ENCODE measurements around the gene ERICH6. TPM values are rescaled to one million over a fixed set of nuclear protein-coding genes. Genes with fewer than 3 reads are reported as not detected.

The ERICH6 gene
- total RNA-seq, 3 donors from 2014 or later (not counting 1 experiment from before 2014, with no cell fraction given), result 0.35 to 3.7 (median 3.6) TPM

GRCh38 chr3:150691414-150692040 is 12.2 kb downstream of the ERICH6 start:
- Histone ChIP-seq H3K9me3 (ENCODE audit: control insufficient read depth, insufficient read depth, low read length) (no peaks in the 10 kb centered on the region), H3K36me3 (ENCODE audit: control insufficient read depth, insufficient read depth, low read length) (no peaks in the 10 kb centered on the region), H3K4me1 (ENCODE audit: control insufficient read depth, insufficient read depth, low read length) (no peaks in the 10 kb centered on the region), H3K4me3 (ENCODE audit: low read length) (no peak overlapping the region), H3K27me3 (ENCODE audit: control insufficient read depth, insufficient read depth, low read length) (no peaks in the 10 kb centered on the region), H3K27ac (ENCODE audit: low read length) (no peak overlapping the region)
- H3K4me1 Mint-ChIP-seq, result no peaks in the 10 kb centered on the region
- TF ChIP-seq CTCF (IDR thresholded peaks at IDR 0.05), result no peak
- H3K4me3 Mint-ChIP-seq, result no peak overlapping the region
- intact Hi-C loops (cut with micrococcal nuclease), result no loop called here
- DNase-seq, result no peak
- no peaks in the 10 kb centered on the region for H3K36me3 Mint-ChIP-seq
- no peaks in the 10 kb centered on the region for H3K27me3 Mint-ChIP-seq (ENCODE audit: low read depth in 2 of 2)
- no peaks in the 10 kb centered on the region for H3K9me3 Mint-ChIP-seq
- WGBS (ENCODE audit: insufficient coverage), result 100% methylated on average over 2 of the region's 2 CpGs
- ATAC-seq, result no peak
- no peak overlapping the region for H3K27ac Mint-ChIP-seq

GRCh38 chr3:150687613-150688012 is 16.1 kb downstream of the ERICH6 start:
- no peaks in the 10 kb centered on the region for H3K9me3 ChIP-seq (ENCODE audit: control insufficient read depth, insufficient read depth, low read length)
- H3K9me3 Mint-ChIP-seq, result no peaks in the 10 kb centered on the region
- intact Hi-C loops (cut with micrococcal nuclease), result no loop called here
- ATAC-seq (no peak), DNase-seq (no peak)
- no peak overlapping the region for H3K4me3 Mint-ChIP-seq
- no peak overlapping the region for H3K4me3 ChIP-seq (ENCODE audit: low read length)
- no peak for TF ChIP-seq CTCF (IDR thresholded peaks at IDR 0.05)
- H3K36me3 Mint-ChIP-seq, result no peaks in the 10 kb centered on the region
- H3K36me3 ChIP-seq (ENCODE audit: control insufficient read depth, insufficient read depth, low read length), result no peaks in the 10 kb centered on the region
- no peaks in the 10 kb centered on the region for H3K27me3 ChIP-seq (ENCODE audit: control insufficient read depth, insufficient read depth, low read length)
- no peak overlapping the region for H3K27ac ChIP-seq (ENCODE audit: low read length)
- H3K4me1 ChIP-seq (ENCODE audit: control insufficient read depth, insufficient read depth, low read length), result no peaks in the 10 kb centered on the region
- no peak overlapping the region for H3K27ac Mint-ChIP-seq
- no peaks in the 10 kb centered on the region for H3K4me1 Mint-ChIP-seq
- no peaks in the 10 kb centered on the region for H3K27me3 Mint-ChIP-seq (ENCODE audit: low read depth in 2 of 2)

GRCh38 chr3:150682824-150683223 is 20.9 kb downstream of the ERICH6 start:
- no peaks in the 10 kb centered on the region for H3K9me3 Mint-ChIP-seq
- H3K4me3 ChIP-seq (ENCODE audit: low read length), result no peak overlapping the region
- DNase-seq (no peak), ATAC-seq (no peak)
- no peaks in the 10 kb centered on the region for H3K4me1 ChIP-seq (ENCODE audit: control insufficient read depth, insufficient read depth, low read length)
- H3K4me3 Mint-ChIP-seq, result no peak overlapping the region
- no peaks in the 10 kb centered on the region for H3K36me3 Mint-ChIP-seq
- H3K27ac ChIP-seq (ENCODE audit: low read length), result no peak overlapping the region
- H3K4me1 Mint-ChIP-seq, result peaks cover 5% of the 10 kb centered on the region in 2 donors
- no peaks in the 10 kb centered on the region for H3K27me3 Mint-ChIP-seq (ENCODE audit: low read depth in 2 of 2)
- no peak for TF ChIP-seq CTCF (IDR thresholded peaks at IDR 0.05)
- no peaks in the 10 kb centered on the region for H3K36me3 ChIP-seq (ENCODE audit: control insufficient read depth, insufficient read depth, low read length)
- intact Hi-C loops (cut with micrococcal nuclease), result no loop called here
- H3K27me3 ChIP-seq (ENCODE audit: control insufficient read depth, insufficient read depth, low read length), result no peaks in the 10 kb centered on the region
- no peak overlapping the region for H3K27ac Mint-ChIP-seq
- no peaks in the 10 kb centered on the region for H3K9me3 ChIP-seq (ENCODE audit: control insufficient read depth, insufficient read depth, low read length)

GRCh38 chr3:150682279-150682678 is 21.4 kb downstream of the ERICH6 start:
- no peaks in the 10 kb centered on the region for H3K27me3 ChIP-seq (ENCODE audit: control insufficient read depth, insufficient read depth, low read length)
- intact Hi-C loops (cut with micrococcal nuclease), result no loop called here
- 18% methylated on average over 1 of the region's 1 CpG for WGBS (ENCODE audit: insufficient coverage)
- Mint-ChIP-seq H3K36me3 (no peaks in the 10 kb centered on the region), H3K4me3 (no peak overlapping the region), H3K4me1 (peaks cover 5% of the 10 kb centered on the region in 2 donors), H3K27me3 (ENCODE audit: low read depth in 2 of 2) (no peaks in the 10 kb centered on the region), H3K9me3 (no peaks in the 10 kb centered on the region), H3K27ac (no peak overlapping the region)
- no peak overlapping the region for H3K27ac ChIP-seq (ENCODE audit: low read length)
- ATAC-seq (no peak), DNase-seq (no peak)
- TF ChIP-seq CTCF (IDR thresholded peaks at IDR 0.05), result no peak
- no peaks in the 10 kb centered on the region for H3K9me3 ChIP-seq (ENCODE audit: control insufficient read depth, insufficient read depth, low read length)
- no peaks in the 10 kb centered on the region for H3K4me1 ChIP-seq (ENCODE audit: control insufficient read depth, insufficient read depth, low read length)
- no peaks in the 10 kb centered on the region for H3K36me3 ChIP-seq (ENCODE audit: control insufficient read depth, insufficient read depth, low read length)
- no peak overlapping the region for H3K4me3 ChIP-seq (ENCODE audit: low read length)

Data from natural killer cell (primary cell).